ENCODE measurements around the gene ARHGEF28. TPM values are rescaled to one million over a fixed set of nuclear protein-coding genes. Genes with fewer than 3 reads are reported as not detected.

Gene ARHGEF28
- total RNA-seq, 1 donor from 2014 or later = 8.5 TPM

GRCh38 chr5:73922224-73922623 lies 296.2 kb downstream of the ARHGEF28 start:
- no peaks in the 10 kb centered on the region for H3K27me3 Mint-ChIP-seq (ENCODE audit: low read depth, unreplicated experiment)
- H4K20me1 ChIP-seq (ENCODE audit: insufficient read depth, low read length) = no peaks in the 10 kb centered on the region
- no peak overlapping the region for H3K4me3 Mint-ChIP-seq (ENCODE audit: unreplicated experiment)
- H3K36me3 ChIP-seq (ENCODE audit: insufficient read depth, low read length) = no peaks in the 10 kb centered on the region
- no peak overlapping the region for H3K4me2 ChIP-seq (ENCODE audit: low read length)
- no peaks in the 10 kb centered on the region for H3K27me3 ChIP-seq (ENCODE audit: insufficient read depth, low read length)
- FAIRE-seq (no peak), DNase-seq (ENCODE audit: low read depth) (no peak)
- no peak overlapping the region for H3K4me3 ChIP-seq (ENCODE audit: insufficient read depth, low read depth, low read length)
- H3K79me2 ChIP-seq (ENCODE audit: insufficient read depth, low read length) = no peaks in the 10 kb centered on the region
- no peak overlapping the region for H3K9ac ChIP-seq (ENCODE audit: low read length)
- H3K27ac Mint-ChIP-seq (ENCODE audit: unreplicated experiment) = no peak overlapping the region
- H3K36me3 Mint-ChIP-seq (ENCODE audit: low read depth, unreplicated experiment) = no peaks in the 10 kb centered on the region
- H2AFZ ChIP-seq (ENCODE audit: low read depth, low read length) = no peak overlapping the region
- H3K4me1 ChIP-seq (ENCODE audit: insufficient read depth, low read length) = peaks cover 6% of the 10 kb centered on the region
- no peaks in the 10 kb centered on the region for H3K9me3 ChIP-seq (ENCODE audit: insufficient read depth, low read depth, low read length)
- no peak overlapping the region for H3K27ac ChIP-seq (ENCODE audit: low read depth, low read length)
- H3K9me3 Mint-ChIP-seq (ENCODE audit: unreplicated experiment) = no peaks in the 10 kb centered on the region
- TF ChIP-seq EZH2 (IDR thresholded peaks at IDR 0.05; ENCODE audit: insufficient read depth, low read length) (no peak), CTCF (IDR thresholded peaks at IDR 0.05; ENCODE audit: insufficient read depth, low read depth, low read length) (no peak)
- H3K4me1 Mint-ChIP-seq (ENCODE audit: low read depth, unreplicated experiment) = peaks cover 5% of the 10 kb centered on the region

- Histone ChIP-seq H2AFZ (ENCODE audit: low read depth, low read length) (no peak overlapping the region), H3K4me2 (ENCODE audit: low read length) (no peak overlapping the region), H3K79me2 (ENCODE audit: insufficient read depth, low read length) (no peaks in the 10 kb centered on the region), H3K9ac (ENCODE audit: low read length) (no peak overlapping the region), H3K4me1 (ENCODE audit: insufficient read depth, low read length) (peaks cover 6% of the 10 kb centered on the region), H3K4me3 (ENCODE audit: insufficient read depth, low read depth, low read length) (no peak overlapping the region), H4K20me1 (ENCODE audit: insufficient read depth, low read length) (no peaks in the 10 kb centered on the region), H3K36me3 (ENCODE audit: insufficient read depth, low read length) (no peaks in the 10 kb centered on the region), H3K27ac (ENCODE audit: low read depth, low read length) (no peak overlapping the region), H3K9me3 (ENCODE audit: insufficient read depth, low read depth, low read length) (no peaks in the 10 kb centered on the region), H3K27me3 (ENCODE audit: insufficient read depth, low read length) (no peaks in the 10 kb centered on the region)
- Mint-ChIP-seq H3K36me3 (ENCODE audit: low read depth, unreplicated experiment) (no peaks in the 10 kb centered on the region), H3K4me1 (ENCODE audit: low read depth, unreplicated experiment) (peaks cover 5% of the 10 kb centered on the region), H3K9me3 (ENCODE audit: unreplicated experiment) (no peaks in the 10 kb centered on the region), H3K27me3 (ENCODE audit: low read depth, unreplicated experiment) (no peaks in the 10 kb centered on the region), H3K4me3 (ENCODE audit: unreplicated experiment) (no peak overlapping the region), H3K27ac (ENCODE audit: unreplicated experiment) (no peak overlapping the region)
- DNase-seq (ENCODE audit: low read depth) (no peak), FAIRE-seq (no peak)
- TF ChIP-seq EZH2 (IDR thresholded peaks at IDR 0.05; ENCODE audit: insufficient read depth, low read length) (no peak), CTCF (IDR thresholded peaks at IDR 0.05; ENCODE audit: insufficient read depth, low read depth, low read length) (no peak)
Measured at GRCh38 chr5:73922875-73923557, 297.0 kb downstream of the ARHGEF28 start.

- no peak overlapping the region for H3K4me3 Mint-ChIP-seq (ENCODE audit: unreplicated experiment)
- H3K36me3 ChIP-seq (ENCODE audit: insufficient read depth, low read length) = no peaks in the 10 kb centered on the region
- H3K27me3 ChIP-seq (ENCODE audit: insufficient read depth, low read length) = no peaks in the 10 kb centered on the region
- no peaks in the 10 kb centered on the region for H3K79me2 ChIP-seq (ENCODE audit: insufficient read depth, low read length)
- TF ChIP-seq EZH2 (IDR thresholded peaks at IDR 0.05; ENCODE audit: insufficient read depth, low read length) (no peak), CTCF (IDR thresholded peaks at IDR 0.05; ENCODE audit: insufficient read depth, low read depth, low read length) (no peak)
- peaks cover 5% of the 10 kb centered on the region for H3K4me1 Mint-ChIP-seq (ENCODE audit: low read depth, unreplicated experiment)
- H3K9ac ChIP-seq (ENCODE audit: low read length) = no peak overlapping the region
- H3K27ac ChIP-seq (ENCODE audit: low read depth, low read length) = no peak overlapping the region
- H3K27ac Mint-ChIP-seq (ENCODE audit: unreplicated experiment) = no peak overlapping the region
- no peak overlapping the region for H3K4me2 ChIP-seq (ENCODE audit: low read length)
- FAIRE-seq (no peak), DNase-seq (ENCODE audit: low read depth) (no peak)
- H2AFZ ChIP-seq (ENCODE audit: low read depth, low read length) = no peak overlapping the region
- no peak overlapping the region for H3K4me3 ChIP-seq (ENCODE audit: insufficient read depth, low read depth, low read length)
- no peaks in the 10 kb centered on the region for H3K36me3 Mint-ChIP-seq (ENCODE audit: low read depth, unreplicated experiment)
- H4K20me1 ChIP-seq (ENCODE audit: insufficient read depth, low read length) = no peaks in the 10 kb centered on the region
- H3K9me3 ChIP-seq (ENCODE audit: insufficient read depth, low read depth, low read length) = no peaks in the 10 kb centered on the region
- no peaks in the 10 kb centered on the region for H3K27me3 Mint-ChIP-seq (ENCODE audit: low read depth, unreplicated experiment)
- H3K4me1 ChIP-seq (ENCODE audit: insufficient read depth, low read length) = no peaks in the 10 kb centered on the region
- H3K9me3 Mint-ChIP-seq (ENCODE audit: unreplicated experiment) = no peaks in the 10 kb centered on the region
Measured at GRCh38 chr5:73928476-73929070, 302.6 kb downstream of the ARHGEF28 start.
